Pons (tissue), 1 donor: ENCODE measurements around the gene GNG12.

Experiments used
- DNase-seq: peaks from one replicate; pipeline ENCODE4 v3.0.0-alpha.2; 2016; ENCODE audit warnings: low spot score

GNG12 gene

DNA sequence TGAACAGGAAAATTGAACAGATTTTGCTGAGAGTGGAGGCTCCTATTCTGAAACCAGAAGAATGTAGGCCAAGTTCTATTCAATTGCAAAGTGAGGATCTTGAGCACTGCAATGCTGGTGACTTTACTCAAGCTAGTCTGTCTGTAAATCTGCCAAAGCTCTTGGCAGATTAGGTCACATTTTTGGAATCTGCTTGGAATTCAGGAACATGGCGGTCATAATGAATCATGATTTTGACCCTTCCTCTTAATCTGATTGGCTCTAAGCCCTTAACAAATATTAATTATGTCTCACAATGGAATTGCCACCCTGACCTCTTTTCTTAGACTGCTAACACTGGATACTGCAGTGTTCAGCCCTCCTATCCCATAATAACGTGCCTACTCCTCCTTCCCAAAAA lies 7.2 kb upstream of the GNG12 start:
- peak; percentile 20 for DNase-seq

DNA sequence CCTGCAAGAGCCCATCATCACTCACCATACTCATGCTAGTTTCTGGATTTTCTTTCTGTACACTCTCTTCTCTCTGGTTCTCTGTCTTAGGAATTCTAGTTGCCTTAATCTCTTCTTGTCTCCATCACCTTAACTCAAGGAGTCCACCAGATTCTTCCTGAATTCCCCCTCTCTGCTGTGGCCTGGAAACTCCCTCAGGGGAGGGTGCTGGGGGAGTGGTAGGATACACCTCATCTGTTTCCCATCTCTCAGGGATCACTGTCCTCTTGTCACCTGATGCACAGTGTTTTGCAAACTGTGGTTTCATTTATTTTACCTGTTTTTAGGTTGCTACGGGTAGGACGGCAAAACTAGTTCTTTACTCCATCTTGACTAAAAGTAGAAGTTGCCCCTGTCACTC lies 6.6 kb upstream of the GNG12 start:
- no peak for DNase-seq

DNA sequence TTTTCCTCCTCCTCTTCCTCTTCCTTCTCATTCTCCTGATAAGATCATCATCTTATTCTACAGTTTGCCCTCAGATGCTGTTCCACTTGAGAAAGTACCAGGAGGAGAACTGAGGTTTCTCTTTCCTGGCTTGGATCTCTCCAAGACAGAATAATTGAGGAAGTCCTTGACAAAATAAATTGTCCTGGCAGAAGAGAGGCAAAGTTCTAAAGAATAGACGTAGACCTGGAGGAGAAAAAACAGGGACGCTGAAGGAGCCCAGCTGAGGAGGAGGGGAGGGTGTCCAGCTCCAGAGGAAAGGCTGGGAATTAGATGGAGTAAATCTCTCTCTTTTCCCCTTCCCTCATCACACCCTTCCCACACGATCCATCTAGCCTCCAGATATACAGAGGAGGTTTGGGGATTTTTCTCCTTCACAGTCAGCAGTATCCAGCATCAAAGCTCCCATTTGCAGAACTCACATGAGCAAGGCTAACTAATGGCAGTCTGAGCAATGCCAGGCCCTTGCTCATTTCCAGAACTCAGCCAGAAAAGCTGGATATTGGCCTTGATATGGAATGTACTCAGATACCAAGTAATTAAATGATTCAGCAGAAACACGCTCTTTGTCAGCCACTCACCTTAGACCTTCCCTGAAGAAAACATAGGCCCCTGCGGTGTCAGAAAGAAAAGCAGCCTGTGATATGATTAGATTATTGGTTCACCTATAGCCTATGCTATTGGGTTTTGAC lies 5.1 kb upstream of the GNG12 start:
- no peak for DNase-seq

DNA sequence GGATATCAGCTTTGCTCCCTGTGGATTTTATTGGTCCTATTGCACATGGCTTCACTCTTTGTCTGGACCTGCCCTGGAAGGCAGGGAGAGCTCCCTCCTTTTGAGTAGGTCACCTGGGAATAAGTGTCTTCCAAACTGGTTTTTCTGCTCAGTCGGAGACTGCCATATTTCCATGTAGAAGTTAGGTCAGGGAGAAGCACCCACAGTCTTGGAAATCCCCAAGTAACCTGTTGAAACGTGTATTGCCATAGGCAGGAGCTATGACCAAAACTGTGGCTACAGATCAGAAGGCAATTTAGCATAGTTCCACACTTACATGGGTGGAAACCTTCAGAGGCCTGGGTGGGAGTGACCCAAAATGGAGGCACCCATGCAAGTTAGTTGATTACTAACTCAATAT lies 3.5 kb upstream of the GNG12 start:
- DNase-seq: no peak

DNA sequence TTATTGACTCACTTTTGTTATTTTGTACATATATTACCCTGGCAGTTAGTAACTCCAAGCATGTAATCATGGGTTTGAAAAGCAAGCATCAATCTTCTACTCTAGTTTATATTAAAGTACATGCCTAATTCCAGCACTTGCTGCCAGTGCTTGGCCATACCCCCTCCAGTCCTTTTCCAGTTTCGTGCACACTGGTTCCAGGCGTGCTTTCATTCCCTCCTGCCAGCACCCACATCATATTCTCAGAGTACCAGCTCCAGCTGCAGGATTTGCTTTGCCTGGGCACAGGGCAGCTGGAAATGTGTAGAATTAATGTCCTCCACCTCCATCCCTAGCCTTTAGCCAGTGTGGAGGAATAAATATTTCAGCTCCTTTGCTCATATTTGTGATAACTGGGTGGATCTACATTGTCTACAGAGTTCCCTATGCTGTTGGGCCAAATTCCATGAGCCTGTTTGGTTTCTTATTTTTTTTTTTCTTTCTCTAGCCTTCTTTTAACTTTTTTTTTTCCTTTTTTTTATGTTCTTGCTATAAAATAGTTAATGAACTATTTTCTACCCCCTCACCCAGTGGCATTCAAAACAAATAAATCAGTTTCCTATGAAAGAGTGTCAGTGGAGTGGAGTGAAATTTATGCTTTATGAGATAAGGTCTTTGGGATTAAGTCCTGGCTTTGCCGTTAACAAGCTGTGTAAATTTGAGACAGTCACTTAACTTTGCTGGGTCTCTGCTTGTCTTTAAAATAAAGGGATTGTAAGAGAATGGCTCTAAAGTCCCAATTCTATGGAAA lies 2.6 kb upstream of the GNG12 start:
- DNase-seq: no peak

DNA sequence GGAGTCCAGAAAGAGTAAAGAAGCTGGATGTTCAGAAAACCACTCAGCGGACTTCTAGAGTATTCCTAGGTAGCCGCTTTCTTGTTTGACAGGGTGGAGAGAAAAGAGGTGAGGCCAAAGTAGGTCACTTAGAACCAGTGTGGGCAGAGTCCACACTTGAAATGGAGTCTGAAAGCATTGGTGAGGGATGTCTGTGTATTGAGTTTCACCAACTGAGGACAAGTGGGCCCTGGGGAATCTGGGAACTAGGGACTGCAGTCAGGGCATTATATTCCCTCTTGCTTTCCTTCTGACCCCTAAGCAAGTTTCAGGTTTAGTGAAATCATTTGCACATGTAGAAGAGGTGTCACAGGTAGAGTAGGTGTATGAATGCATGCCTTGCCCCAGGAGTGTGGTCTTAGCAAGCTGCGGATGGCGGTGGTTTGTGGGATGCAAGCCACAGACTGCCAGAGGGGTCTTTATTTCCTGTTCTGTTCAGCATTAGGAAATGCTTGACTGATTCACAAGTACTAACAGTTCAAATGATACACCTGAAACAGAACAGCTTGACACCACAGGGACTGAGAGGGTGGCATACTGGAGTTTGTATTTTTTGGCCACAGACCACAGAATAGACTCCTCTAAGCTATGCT lies 1.1 kb upstream of the GNG12 start:
- no peak for DNase-seq

DNA sequence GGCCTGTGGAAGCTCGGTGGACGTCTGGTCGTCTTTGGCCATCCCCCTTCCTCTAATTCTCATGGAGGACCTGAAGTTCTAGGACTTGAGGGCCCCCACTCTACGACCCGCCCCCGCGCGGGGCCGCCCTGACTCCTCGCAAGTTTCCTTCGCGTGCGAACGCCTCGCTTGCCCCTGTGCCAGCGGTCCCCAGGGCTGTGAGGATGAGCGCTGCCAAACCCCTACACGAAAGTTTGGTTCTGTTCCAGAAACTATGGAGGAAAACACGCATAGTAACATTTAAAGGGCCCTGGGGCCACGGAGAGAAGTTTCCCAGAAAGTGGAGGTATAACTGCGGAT lies 304 bp upstream of the GNG12 start:
- no peak for DNase-seq

DNA sequence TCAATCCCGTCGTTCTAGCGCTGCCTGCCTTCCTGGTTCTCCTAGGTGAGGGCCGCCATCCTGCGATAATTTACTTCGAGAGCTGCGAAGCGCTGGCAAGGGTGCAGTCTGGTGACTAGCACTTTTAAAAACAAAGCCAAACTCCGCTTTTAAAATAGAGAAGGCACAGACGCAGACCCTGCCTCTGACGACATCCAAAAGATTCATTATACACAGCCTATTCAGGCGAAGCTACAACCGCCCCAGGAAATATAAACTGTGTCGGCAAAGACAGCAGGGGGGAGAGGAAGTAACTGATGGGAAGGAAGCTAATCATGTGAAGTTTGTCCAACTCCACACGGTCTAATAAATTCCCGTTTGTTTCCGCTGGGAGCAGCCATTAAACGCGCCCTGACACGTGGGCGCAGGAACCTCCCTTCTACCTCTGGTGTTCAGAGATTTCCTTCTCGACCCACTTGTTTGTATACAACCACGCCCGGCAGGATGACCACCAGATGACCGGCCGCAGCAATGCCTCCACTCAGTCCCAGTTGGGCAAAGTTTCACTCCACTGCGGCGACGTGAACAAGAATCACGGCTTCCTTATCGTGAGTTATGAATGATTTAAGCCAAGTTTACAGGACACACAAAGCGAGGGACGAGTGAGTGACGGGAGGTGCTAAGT lies 1.3 kb downstream of the GNG12 start:
- DNase-seq: peak; percentile 30

DNA sequence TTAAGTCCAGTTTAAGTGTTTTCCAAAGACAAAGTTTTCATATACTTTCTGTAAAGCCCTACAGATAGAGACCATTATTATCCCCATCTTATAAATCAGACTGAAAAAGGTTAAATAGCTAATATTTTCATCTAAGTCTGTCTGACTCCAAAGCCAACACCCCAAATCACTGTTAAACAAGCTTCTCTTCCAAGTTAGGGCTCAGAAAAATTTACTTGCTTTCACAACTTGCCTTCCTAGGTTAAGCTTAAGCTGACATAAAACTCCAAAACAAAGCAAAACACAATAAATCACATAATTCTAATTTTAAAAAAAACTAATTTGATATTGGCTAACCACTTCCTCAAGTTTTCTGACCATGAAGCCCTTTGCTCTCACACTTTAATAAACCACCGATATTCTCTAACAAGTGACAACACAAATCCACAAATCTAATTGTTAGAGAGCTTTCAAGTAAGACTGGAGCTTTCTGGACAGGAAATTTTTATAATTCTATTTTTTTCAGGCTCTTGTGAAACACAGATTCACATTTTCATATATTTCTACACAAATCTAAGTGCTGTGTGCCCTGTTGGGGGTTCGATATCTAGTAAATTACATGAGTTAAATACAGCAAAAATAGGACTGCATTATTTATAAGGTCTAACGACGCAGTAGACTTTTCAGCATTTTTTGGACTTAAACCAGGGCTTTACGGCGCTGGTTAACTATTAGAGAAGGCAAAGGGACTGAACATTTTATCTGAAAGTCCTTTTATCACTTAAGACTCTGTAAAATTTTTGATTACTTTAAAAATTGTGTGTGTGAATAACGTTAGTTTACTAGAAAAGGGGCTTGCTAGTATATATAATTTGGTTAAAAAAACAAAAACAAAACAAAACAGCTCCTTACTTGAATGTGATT lies 2.1 kb downstream of the GNG12 start:
- no peak for DNase-seq

DNA sequence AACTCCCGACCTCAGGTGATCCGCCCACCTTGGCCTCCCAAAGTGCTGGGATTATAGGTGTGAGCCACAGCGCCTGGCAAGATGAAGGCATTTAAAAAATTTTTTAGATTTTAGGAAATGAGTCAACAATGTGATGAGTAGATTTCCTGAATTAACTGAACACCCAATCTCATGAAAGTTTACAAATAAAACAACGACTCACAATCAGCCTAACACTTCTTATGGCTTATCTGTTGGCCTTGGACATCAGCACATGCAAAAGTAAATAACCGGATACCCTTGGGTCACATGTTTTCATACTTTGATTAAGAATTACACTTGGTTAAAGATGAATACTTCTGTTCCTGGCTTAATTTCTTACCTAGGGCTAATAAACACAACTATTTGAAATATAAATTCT lies 3.0 kb downstream of the GNG12 start:
- no peak for DNase-seq

DNA sequence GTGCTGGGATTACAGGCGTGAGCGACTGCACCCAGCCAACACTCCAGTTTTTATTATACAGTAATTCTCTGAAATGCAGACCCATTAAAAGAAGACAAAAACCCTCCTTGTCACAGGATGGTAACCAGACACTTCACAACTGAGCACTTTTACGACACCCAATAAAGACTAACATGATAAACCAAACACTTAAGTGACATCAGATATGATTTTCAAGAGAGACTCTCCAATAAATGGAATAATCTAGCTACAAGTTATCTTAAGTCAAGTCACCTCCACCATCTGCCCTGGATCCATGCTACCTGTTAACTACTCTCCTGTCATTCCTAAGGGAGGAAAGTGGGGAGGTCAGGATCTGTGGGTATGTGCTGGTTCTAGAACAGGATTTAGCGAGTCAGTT lies 5.6 kb downstream of the GNG12 start:
- no peak for DNase-seq

DNA sequence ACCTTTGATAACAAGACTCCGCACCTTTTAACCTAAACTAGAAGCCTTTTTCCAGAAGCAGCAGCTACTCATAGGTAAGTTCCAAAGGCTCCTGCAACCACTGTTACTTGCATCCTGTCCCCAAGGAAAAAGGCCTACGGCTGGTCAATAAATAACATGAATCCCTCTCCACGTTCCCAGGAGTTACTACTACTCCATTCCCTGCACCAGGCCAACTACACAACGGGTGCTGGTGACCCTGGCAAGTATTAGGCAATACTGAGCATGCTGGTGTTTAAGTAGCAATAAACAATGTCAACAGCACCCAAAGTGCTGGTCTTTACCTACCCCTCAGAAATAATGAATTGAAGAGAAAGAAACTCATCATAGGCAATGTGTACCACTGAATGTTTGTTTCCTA lies 7.7 kb downstream of the GNG12 start:
- DNase-seq: no peak

DNA sequence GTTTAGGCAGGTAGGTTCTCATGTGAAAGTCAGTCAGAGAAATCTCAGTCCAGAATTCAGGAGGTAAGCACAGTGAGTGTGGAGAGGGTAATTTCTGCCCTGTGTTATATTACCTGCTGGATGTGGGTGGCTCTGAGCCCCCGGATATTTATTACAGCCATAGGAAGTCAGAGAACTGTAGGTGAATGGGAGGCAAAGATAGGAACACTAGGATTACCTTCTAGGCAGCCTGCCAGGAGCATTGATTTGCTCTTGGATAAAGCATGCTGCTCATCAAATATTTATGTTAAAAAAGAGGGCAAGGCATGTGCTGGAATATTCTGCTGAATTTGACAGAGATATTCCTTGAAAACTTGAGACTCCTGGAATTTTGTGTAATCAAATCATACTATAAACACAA lies 8.5 kb downstream of the GNG12 start:
- no peak for DNase-seq

DNA sequence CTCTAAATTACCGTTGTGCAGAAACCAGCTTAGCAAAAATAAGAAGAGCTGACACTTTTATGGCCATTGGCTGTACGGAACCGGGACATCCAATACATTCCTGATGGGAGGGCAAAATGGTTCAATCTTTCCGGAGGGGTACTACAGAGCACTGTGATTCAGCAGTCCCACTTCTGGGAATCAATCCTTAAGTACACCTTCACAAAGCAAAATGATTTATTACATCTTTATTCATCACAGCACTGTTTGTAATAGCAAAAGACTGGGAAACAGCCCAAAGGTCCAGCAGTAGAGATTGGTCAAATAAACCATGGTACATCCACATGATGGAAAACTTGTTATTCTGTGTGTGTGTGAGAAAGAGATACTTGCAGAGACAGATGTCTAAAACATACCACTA lies 9.7 kb downstream of the GNG12 start:
- no peak for DNase-seq

DNA sequence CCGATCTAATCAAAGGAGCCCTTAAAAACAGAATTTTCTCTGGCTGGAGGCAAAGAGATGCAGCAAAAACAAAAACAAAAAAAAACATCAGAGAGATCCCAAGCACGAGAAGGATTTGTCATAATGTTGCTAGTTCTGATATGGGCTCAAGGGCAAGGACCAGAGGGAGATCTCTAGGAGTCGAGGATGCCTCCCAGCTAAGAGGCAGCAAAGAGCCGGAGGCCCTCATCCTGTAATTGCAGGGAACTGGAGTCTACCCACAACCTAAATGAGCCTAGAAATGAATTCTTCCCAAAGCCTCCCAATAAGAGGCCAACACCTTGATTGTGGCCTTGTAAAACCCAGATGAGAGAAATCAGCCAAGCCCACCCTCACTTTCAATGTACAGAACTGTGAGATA lies 12.0 kb downstream of the GNG12 start:
- DNase-seq: no peak

DNA sequence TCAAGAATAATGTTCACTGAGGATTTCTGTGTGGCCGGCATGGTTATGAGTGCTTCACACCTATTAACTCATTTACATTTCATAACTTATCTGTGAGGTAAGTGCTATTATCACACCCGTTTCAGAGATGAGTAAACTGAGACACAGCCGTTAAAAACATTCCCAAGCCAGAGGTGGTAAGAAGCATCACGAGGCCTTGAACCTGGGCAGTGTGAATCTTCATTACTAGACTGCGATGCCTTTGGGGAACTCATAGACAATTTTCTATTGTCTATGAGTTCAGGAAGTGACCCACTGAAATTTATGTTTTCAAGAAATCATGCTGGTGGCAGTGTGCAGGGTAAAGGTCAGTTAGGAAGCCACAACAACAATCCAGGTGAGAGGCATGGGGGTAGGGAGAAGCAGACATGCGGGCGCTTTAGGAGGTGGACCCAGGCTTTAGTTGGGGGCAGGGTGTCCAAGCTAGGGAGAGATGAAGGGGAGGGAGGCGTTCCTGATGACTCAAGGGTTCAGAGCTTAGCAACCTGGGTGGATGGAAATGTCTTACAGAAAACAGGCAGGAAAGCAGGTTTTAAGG lies 14.5 kb downstream of the GNG12 start:
- no peak for DNase-seq

DNA sequence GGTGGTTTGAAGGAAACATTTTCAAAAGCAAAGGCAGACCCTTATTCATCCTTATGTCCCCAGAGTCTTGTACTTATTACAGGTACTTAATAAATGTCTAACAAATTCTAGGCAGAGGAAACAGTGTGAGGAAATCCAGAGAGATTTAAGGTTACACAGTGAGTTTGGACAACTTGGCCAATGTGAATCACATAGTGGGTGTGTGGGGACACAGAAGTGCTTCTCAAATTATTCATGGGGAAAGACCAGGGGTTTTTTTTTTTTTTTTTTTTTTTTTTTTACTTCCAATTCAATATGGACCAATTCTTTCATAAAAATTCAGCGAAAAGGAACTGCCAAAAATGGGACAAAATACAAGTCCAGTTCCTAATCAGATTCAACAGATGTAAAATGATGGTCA lies 15.1 kb downstream of the GNG12 start:
- DNase-seq: no peak

DNA sequence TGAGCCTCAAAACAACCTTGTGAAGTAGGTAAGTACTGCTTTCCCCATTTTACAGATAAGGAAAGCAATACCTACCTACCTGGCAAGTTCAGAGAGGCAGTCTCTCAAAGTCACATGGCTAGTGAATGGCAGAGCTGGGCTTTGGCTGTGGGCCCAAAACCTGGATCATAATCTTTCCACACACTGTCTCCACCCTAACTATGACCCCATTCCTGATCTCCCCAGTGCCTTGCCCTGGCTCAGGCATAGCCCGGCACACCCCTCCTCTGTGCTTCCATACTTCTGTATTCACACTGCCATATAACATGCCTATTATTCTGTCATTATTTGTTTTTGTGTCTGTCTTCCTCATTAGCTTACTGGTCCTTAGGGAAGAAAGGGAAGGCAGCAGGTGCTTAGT lies 15.9 kb downstream of the GNG12 start:
- DNase-seq: no peak

DNA sequence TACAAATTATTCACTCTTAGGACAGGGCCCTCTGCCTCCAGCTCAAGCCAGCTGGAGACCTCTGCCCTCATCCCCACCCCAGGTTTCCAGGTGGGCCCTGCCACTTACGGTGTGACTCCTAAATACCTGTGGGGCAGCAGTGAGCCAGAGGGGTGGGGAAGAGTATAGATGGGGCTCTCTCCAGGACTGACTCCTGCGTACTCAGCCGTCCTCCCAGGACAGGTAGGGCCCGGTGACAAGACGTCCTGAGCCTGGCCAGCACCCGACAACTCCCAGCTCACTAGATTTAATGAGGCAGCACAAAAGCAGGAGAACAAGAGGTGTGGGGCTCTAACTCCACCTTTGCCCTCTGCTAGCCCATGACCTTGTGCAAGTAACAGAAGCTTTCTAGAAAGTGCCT lies 16.8 kb downstream of the GNG12 start:
- DNase-seq: no peak

DNA sequence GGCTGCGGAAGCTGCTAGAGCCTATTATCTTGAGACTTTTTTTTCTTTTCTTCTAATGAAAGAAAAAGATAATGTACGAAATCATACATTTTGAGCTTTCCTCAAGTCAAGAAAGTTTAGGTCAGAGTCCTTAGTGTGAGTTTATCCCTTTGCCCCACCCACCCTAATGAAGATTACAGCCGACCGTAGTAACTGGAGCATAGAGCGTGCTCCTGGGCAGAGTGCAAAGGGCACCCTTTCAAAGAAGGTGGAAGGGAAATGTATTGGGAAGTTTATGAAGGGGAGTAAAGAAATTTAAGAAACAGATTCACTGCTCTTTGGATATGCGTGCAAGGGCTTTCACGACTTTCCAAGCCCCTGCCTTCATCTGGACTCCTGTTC lies 17.2 kb downstream of the GNG12 start:
- no peak for DNase-seq

DNA sequence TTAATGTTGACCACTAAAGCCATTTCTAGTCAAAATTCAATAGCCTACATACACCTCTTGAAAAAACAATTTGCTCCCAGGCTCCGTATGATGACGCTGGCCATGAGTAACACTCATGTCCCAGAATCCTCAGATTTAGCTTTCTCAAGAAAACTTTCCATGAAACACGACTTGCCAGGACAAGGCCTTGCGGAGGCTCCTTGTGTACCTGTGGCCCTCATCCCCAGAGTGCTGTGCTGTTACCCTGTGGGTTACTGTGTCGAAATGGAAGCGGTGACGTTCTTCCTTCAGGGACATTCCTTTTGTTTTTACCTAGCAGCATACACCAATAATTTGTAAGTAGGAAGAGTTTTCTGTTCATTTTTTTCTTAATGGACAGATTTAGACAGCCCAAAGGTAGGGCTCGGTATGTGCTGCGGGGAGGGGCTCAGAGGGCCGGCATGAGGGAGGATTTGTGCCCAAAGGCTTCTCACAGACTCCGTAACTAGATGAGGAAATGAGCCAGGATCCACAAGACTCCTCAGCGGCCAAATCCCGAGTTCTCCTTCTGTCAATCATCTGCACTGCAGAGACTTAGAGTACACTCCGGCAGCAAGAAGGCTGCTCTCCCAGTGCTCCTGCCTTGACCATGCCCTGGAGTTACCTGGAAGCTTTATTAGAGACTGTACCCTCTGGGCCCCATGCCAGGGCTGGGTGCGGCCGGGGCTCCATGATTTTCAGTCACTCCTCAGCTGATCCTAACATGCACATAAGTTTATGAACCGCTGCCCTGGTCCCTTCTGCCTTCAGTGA lies 17.8 kb downstream of the GNG12 start:
- no peak for DNase-seq
